Activated T-helper 17 cell treated with anti-CD3 and anti-CD28 coated beads, Interleukin-2, amount 50 U/mL, for 72 hours (primary cell): ENCODE data around the gene TGFB2. TPM values are rescaled to one million over a fixed set of nuclear protein-coding genes. Genes with fewer than 3 reads are reported as not detected.

Experiments
- ATAC-seq: fragments of 150-1000 bp; cut with Tn5 transposase; replicated peaks from 2 replicates; pipeline ENCODE4 v1.10.0; 2021; ENCODE audit warnings: mild to moderate bottlenecking, moderate library complexity
- H3K27ac Mint-ChIP-seq: one replicate; pipeline ENCODE4 v1.8.0; 2022; ENCODE audit warnings: mixed read lengths
- H3K27me3 Mint-ChIP-seq: one replicate; pipeline ENCODE4 v1.8.0; 2022; ENCODE audit warnings: mixed read lengths
- H3K36me3 Mint-ChIP-seq: one replicate; pipeline ENCODE4 v1.8.0; 2022; ENCODE audit warnings: low read depth, mild to moderate bottlenecking, mixed read lengths
- H3K4me1 Mint-ChIP-seq: one replicate; pipeline ENCODE4 v1.8.0; 2022; ENCODE audit warnings: mixed read lengths
- H3K4me3 Mint-ChIP-seq: one replicate; pipeline ENCODE4 v1.8.0; 2022; ENCODE audit warnings: mild to moderate bottlenecking, mixed read lengths
- H3K9me3 Mint-ChIP-seq: one replicate; pipeline ENCODE4 v1.8.0; 2022; ENCODE audit warnings: mixed read lengths
- total RNA-seq, 2 donors: library from RNA; stranded (reverse); gene quantifications; one replicate each; pipeline ENCODE4 v1.2.3, GENCODE V29; 2022

The TGFB2 gene
- total RNA-seq, 2 donors from 2014 or later, result not detected

DNA sequence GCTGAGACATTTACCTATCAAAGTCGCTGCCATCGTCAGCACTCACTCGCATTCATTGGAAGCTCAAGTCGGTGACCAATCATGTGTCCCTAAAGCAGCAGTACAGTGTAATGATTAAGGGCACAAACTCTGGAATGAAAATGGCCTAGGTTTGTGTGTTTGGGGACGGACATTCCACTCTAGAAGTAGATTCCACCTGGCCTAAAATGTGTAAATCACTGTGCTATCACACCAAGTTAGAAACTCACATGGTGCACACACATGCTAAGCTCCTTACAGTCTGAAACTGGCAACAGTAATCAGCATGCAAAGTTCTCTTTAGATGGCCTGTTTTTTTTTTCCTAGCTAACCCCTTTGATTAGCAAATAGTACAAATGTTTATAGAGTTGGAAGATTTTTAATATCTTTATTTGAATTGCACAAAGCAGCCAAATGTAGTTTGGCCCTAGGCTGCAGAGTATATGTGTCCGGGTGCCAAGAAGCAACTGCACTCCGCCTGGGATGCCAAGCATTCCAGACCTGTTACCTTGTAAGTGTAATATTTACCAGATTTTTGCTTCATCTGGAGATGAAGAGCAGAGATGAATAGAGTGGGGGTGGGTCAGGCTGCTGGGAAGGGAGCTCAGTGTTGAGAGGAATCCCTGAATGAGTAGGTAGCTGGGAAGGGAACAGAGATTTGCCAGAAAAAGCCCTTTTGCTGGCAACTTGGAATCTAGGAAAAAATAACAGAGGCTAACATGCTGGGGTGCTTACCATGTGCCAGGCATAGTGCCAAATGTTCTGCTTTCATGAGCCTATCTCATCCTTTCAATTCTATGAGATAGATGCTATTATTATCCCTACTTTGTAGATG lies 35.2 kb downstream of the TGFB2 start:
- Mint-ChIP-seq H3K27ac (no peak overlapping the region), H3K27me3 (peaks cover 46% of the 10 kb centered on the region), H3K9me3 (no peaks in the 10 kb centered on the region), H3K4me3 (no peak overlapping the region), H3K4me1 (peaks cover 7% of the 10 kb centered on the region), H3K36me3 (no peaks in the 10 kb centered on the region)
- no peak for ATAC-seq

DNA sequence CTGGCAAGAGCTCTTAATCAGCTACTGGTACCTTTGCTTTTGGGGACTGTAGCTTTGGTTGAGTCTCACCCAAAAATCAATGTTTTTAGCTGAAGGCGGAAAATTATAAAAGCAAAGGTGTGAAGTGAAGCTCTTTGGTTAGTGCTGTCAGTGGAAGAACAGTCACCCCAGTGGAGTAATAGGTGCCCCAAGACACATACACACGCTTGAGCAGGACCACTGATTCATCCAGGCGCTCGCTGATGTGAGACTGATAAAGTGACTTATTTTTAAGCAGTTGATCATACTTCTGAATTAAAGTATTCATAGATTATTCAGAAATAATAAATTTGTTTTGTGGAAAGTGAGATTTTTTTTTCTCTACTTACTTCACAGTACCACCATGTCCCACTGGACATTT lies 37.1 kb downstream of the TGFB2 start:
- no peak overlapping the region for H3K27ac Mint-ChIP-seq
- H3K36me3 Mint-ChIP-seq, result no peaks in the 10 kb centered on the region
- H3K9me3 Mint-ChIP-seq, result no peaks in the 10 kb centered on the region
- H3K4me1 Mint-ChIP-seq, result peaks cover 4% of the 10 kb centered on the region
- peaks cover 47% of the 10 kb centered on the region for H3K27me3 Mint-ChIP-seq
- H3K4me3 Mint-ChIP-seq, result no peak overlapping the region
- ATAC-seq, result no peak

DNA sequence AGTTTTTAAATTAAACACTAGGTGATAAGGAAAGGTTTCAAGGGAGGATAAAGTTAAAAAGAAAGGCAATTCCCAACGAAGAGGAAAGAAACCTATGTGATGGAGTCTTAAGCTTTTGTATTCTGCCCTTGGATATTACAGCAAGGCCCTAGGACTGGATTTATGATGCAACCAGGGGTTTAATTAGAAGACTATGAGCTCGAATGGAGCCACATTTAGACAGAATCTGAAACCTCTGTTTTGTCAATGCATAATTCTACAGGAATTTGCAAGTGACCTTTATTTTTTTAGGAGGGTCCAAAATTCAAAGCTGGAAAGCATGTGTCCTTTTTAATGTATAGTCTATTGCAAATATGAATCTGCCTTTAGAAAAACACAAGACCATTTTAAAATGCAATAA lies 37.9 kb downstream of the TGFB2 start:
- H3K27me3 Mint-ChIP-seq, result peaks cover 49% of the 10 kb centered on the region
- no peak overlapping the region for H3K27ac Mint-ChIP-seq
- H3K36me3 Mint-ChIP-seq, result no peaks in the 10 kb centered on the region
- H3K9me3 Mint-ChIP-seq, result no peaks in the 10 kb centered on the region
- no peaks in the 10 kb centered on the region for H3K4me1 Mint-ChIP-seq
- H3K4me3 Mint-ChIP-seq, result no peak overlapping the region
- no peak for ATAC-seq

DNA sequence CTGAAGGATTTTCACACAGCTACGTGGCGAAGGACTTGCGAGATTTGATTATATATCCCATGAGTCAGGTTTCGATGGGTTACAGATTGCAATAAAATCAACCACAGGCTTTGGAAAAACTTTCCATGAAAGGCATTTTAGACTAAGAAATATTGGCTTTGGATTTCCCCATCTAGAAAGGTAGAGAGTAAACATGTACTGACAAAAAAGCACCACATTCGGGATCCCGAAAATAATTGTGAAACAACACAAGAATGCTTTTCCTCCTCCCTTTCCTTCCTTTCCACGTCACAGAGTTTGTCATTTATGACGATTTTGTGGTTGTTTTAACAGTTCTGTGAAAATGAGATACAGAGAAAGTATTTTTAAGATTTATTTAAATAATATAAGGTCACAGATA lies 38.5 kb downstream of the TGFB2 start:
- H3K27ac Mint-ChIP-seq, result no peak overlapping the region
- no peak for ATAC-seq
- H3K4me3 Mint-ChIP-seq, result no peak overlapping the region
- H3K36me3 Mint-ChIP-seq, result no peaks in the 10 kb centered on the region
- no peaks in the 10 kb centered on the region for H3K9me3 Mint-ChIP-seq
- H3K27me3 Mint-ChIP-seq, result peaks cover 50% of the 10 kb centered on the region
- no peaks in the 10 kb centered on the region for H3K4me1 Mint-ChIP-seq

DNA sequence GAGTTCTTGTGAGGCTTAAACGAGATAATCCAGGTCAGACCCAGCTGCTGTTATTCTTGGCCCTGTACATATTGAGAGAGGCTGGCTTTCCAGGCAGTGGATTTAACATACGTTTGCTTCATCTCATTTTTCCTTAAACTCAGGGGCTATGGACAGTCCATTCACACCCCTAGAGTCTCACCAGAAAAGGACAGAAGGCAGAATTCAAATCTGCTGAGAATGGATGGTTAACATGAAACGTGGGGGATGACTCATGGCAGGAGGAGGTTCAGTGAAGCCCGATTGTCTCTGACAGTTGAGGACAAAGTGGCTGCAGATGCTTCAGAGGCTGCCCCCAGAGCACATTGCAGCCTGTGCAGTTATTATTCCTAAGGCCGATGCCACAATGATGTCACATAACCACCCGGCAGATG lies 39.5 kb downstream of the TGFB2 start:
- H3K27me3 Mint-ChIP-seq, result peaks cover 50% of the 10 kb centered on the region
- ATAC-seq, result peak; percentile 26

DNA sequence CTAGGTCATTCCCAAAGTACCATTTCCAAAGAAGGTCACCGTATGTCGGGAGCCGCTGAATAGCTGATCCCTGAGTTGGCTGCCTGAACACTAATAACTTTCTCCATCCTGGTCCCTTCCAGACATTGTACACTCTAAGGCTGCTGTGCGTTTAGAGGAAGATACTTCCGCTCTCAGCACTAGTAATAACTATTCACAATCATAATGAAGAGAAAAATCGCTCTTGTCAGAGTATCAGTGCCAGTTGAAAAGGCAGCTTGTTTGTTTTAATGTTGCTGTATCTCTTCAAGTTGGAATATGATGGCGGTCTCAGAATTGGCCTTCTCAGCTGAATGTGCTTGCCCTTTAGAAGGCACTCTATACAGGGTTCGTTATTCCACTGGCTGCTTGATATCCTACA lies 43.5 kb downstream of the TGFB2 start:
- no peak for ATAC-seq
- H3K9me3 Mint-ChIP-seq, result no peaks in the 10 kb centered on the region
- no peaks in the 10 kb centered on the region for H3K4me1 Mint-ChIP-seq
- no peaks in the 10 kb centered on the region for H3K36me3 Mint-ChIP-seq
- no peak overlapping the region for H3K27ac Mint-ChIP-seq
- H3K27me3 Mint-ChIP-seq, result peaks cover 44% of the 10 kb centered on the region
- H3K4me3 Mint-ChIP-seq, result no peak overlapping the region

More for the DNA sequence above, 39.5 kb downstream of the TGFB2 start:
- Mint-ChIP-seq H3K27ac (no peak overlapping the region), H3K9me3 (no peaks in the 10 kb centered on the region), H3K4me1 (no peaks in the 10 kb centered on the region), H3K36me3 (no peaks in the 10 kb centered on the region), H3K4me3 (no peak overlapping the region)

DNA sequence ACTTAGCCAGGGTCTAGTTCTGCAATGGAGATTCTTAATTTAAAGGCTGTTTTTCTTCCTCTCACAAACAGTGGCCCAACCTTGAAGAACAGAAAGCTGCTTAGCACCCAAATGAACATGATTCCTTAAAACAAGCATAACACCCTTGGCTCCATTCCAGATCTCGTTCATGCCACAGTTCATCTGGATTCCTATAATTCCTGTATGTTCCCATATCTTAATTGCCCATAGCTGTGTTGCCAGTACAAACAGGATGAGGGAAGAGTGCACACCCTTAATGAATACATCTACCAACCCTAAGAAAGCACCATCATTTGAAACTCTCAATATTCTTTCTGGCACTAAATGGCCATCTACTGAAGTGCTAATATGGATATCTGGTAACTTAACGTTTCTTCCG lies 45.5 kb downstream of the TGFB2 start:
- no peaks in the 10 kb centered on the region for H3K9me3 Mint-ChIP-seq
- no peak overlapping the region for H3K4me3 Mint-ChIP-seq
- ATAC-seq, result no peak
- H3K4me1 Mint-ChIP-seq, result no peaks in the 10 kb centered on the region
- H3K36me3 Mint-ChIP-seq, result no peaks in the 10 kb centered on the region
- no peak overlapping the region for H3K27ac Mint-ChIP-seq
- H3K27me3 Mint-ChIP-seq, result peaks cover 36% of the 10 kb centered on the region

DNA sequence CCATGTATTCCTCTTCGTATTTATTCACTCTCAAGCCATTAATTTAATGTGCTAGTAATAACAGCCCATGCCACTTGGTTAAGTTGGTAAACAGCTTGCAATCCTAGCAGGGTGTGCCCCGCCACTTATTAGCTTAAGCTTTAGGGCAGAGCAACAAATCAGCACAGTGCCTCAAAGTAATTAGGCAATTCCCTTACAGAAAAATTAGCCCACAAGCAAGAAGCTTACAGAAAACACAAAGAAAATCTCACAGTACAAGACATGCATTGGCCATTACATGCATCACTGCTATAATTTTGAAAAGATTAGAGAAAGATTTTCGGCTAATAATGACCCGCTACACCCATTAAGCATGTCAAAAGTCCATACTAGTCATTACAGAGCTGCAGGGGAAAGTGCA lies 47.6 kb downstream of the TGFB2 start:
- H3K27ac Mint-ChIP-seq, result no peak overlapping the region
- ATAC-seq, result no peak
- H3K27me3 Mint-ChIP-seq, result peaks cover 34% of the 10 kb centered on the region
- H3K36me3 Mint-ChIP-seq, result no peaks in the 10 kb centered on the region
- H3K4me3 Mint-ChIP-seq, result no peak overlapping the region
- H3K4me1 Mint-ChIP-seq, result no peaks in the 10 kb centered on the region
- H3K9me3 Mint-ChIP-seq, result no peaks in the 10 kb centered on the region

DNA sequence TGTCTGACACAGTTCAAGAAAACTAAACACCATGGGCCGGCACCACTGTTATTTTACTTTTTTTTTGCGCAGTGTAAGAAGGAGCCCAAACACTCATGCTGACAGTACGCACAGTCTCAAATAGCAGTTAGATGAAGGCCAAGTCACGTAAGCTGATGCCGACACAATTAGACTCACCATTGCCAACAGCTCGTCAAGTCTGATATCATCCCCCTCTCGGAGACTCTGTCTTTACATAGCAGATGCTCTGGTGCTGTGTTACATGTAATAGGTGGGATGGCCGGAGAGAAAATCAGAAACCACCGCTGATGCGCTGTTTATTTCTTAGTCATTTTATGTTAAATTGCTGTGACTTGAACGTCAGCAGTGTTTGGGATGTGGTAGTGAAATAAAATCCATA lies 49.3 kb downstream of the TGFB2 start:
- Mint-ChIP-seq H3K27me3 (peaks cover 27% of the 10 kb centered on the region), H3K36me3 (no peaks in the 10 kb centered on the region), H3K4me1 (no peaks in the 10 kb centered on the region), H3K27ac (no peak overlapping the region), H3K4me3 (no peak overlapping the region), H3K9me3 (no peaks in the 10 kb centered on the region)
- no peak for ATAC-seq

DNA sequence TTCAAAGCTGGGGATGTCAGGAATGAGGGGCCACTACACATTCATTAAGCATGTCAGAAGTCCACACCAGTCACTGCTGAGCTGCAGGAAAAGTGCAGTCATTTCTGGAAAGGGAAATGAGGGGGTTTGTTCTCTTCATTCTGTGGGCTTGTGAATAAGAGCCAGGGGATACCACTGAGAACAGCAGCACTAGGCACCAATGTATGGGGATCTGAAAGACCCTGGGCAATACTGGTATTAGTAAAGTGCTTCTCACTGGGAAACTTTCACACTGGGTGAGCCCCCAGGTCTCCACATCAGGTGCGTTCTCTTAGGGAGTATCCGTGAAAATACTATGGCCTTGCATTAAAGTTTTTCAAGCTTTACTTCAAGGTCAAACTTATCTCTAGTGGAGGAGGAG lies 49.9 kb downstream of the TGFB2 start:
- Mint-ChIP-seq H3K9me3 (no peaks in the 10 kb centered on the region), H3K27ac (no peak overlapping the region), H3K4me3 (no peak overlapping the region), H3K4me1 (no peaks in the 10 kb centered on the region), H3K27me3 (peaks cover 25% of the 10 kb centered on the region), H3K36me3 (no peaks in the 10 kb centered on the region)
- no peak for ATAC-seq

DNA sequence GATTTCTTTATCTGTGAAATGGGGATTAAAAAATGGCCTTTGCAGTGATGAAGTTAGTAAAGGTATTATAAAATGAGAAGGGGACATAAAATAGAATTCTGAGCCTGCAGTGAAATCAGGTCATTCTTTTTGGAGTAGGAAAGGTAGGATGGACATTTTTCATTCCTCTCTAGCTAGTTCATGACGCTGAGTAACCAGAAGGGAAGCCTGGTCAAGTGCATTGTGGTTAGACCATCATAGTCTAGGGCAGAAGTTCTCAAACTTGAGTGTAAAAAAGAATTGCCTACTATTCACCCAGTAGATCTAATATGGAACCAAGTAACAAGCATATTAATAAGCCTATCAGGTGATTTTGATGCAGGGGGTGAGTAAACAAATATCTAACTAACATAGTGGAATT lies 50.8 kb downstream of the TGFB2 start:
- H3K27ac Mint-ChIP-seq, result no peak overlapping the region
- no peak for ATAC-seq
- no peaks in the 10 kb centered on the region for H3K36me3 Mint-ChIP-seq
- peaks cover 22% of the 10 kb centered on the region for H3K27me3 Mint-ChIP-seq
- H3K4me1 Mint-ChIP-seq, result no peaks in the 10 kb centered on the region
- H3K9me3 Mint-ChIP-seq, result no peaks in the 10 kb centered on the region
- H3K4me3 Mint-ChIP-seq, result no peak overlapping the region

DNA sequence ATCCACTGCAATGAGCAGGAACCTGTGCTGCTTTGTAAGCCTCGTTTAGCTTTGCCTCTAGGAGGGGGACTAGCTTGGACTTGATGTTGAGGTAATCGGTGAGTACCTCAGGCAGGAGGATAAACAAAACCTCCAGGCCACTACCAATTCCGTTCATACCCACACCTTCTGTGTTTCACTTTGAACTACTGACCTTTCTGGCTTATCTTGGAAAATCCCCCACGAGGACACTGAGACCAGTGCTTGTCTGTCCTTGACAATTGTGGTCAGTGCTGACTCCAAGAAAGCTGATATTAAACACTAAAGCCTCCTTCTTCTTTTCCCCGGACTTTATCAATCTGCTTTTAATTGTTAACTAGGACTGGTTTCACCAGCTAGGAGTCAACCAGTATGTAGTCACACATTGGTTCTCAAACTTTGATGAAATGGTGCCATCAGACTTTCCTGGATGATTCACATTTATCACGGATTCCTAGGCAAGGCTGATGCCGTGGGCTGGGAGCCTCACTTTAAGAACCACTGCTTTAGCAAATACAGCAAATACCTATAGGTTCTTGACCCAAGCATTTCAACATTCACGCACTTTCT lies 52.7 kb downstream of the TGFB2 start:
- Mint-ChIP-seq H3K4me3 (no peak overlapping the region), H3K9me3 (no peaks in the 10 kb centered on the region)

DNA sequence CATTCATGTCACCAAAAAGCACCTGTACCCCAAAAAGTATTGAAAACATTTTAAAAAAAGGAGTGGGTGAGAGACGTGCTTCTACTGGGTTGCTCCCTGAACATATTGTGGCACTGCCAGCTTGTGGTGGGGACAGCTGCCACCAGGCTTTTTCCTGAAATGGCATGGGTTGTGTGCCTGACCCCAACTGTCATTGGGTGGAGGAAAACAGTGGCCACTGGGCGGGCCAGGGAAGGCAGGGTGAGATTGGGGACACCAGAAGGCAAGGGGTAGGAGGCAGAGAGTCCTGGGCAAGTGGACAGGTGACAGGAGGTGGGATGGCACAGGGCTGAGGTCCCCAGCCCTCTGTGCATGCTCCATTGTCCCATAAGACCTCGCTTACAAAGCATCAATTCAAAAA lies 55.5 kb downstream of the TGFB2 start:
- no peak for ATAC-seq
- no peaks in the 10 kb centered on the region for H3K4me1 Mint-ChIP-seq
- peaks cover 12% of the 10 kb centered on the region for H3K27me3 Mint-ChIP-seq
- H3K36me3 Mint-ChIP-seq, result no peaks in the 10 kb centered on the region
- no peak overlapping the region for H3K4me3 Mint-ChIP-seq
- H3K27ac Mint-ChIP-seq, result no peak overlapping the region
- no peaks in the 10 kb centered on the region for H3K9me3 Mint-ChIP-seq

More for the DNA sequence above, 52.7 kb downstream of the TGFB2 start:
- H3K4me1 Mint-ChIP-seq, result no peaks in the 10 kb centered on the region
- ATAC-seq, result no peak
- H3K27me3 Mint-ChIP-seq, result peaks cover 18% of the 10 kb centered on the region
- H3K27ac Mint-ChIP-seq, result no peak overlapping the region
- no peaks in the 10 kb centered on the region for H3K36me3 Mint-ChIP-seq

DNA sequence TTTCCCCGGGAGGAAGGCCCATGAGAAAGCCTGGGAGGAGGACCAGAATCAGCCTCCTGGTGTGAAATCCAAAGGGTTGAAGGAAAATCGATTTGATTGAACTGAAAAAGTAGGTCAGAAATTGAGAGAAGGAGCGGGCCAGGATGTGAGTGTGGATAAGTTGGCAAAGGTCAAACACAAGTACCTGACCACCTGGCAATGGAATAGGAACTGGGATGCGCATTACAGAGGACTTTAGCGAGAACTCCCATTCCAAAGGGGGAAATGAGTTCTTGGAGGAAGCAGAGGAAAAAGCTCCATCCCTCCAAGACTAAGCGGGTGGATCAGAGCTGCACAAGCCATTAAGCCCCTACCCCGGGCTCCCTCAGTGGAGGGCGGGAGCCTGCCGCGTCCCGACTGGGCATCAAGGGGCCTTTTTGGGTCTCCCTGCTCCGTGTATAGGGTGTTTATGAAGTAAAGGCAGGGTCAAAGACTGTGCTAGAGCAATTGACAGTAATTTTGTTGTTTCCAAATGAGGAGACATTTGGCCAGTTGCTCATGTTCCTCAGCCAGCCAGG lies 56.4 kb downstream of the TGFB2 start:
- no peak for ATAC-seq
- no peak overlapping the region for H3K4me3 Mint-ChIP-seq
- H3K9me3 Mint-ChIP-seq, result no peaks in the 10 kb centered on the region
- H3K27ac Mint-ChIP-seq, result no peak overlapping the region
- H3K36me3 Mint-ChIP-seq, result no peaks in the 10 kb centered on the region
- H3K4me1 Mint-ChIP-seq, result no peaks in the 10 kb centered on the region
- H3K27me3 Mint-ChIP-seq, result peaks cover 12% of the 10 kb centered on the region
